GM23248 (cell line): ENCODE measurements around the gene PTTG1.

ENCODE experiments used
- EZH2 ChIP-seq: fragments of 200-600 bp; sonication (generic); IDR thresholded peaks from 2 replicates; pipeline ENCODE4 v1.6.1; 2018; ENCODE audit warnings: antibody characterized with exemption, mild to moderate bottlenecking; ENCODE audit not compliant: insufficient read depth, poor library complexity, severe bottlenecking
- EZH2phosphoT487 ChIP-seq: fragments of 200-600 bp; sonication (generic); IDR thresholded peaks from 2 replicates; pipeline ENCODE4 v1.6.1; 2018; ENCODE audit warnings: antibody characterized with exemption, moderate library complexity, mild to moderate bottlenecking, low read depth; ENCODE audit not compliant: insufficient read depth

GRCh38 chr5:160419458-160420330, 2.0 kb upstream of the PTTG1 start:
- no peak for TF ChIP-seq EZH2phosphoT487
- TF ChIP-seq EZH2: no peak
